NCI-H82 treated with DMSO at 0.1 percent for 48 hours (cell line): ENCODE data around the gene SYT7.

ENCODE experiments used
- DNase-seq: peaks from one replicate; lab custom pipeline; 2025; ENCODE audit not compliant: unreplicated experiment; lab: John Stamatoyannopoulos, UW

The SYT7 gene

GRCh38 chr11:61522881-61523280, 58.0 kb downstream of the SYT7 start:
- no peak for DNase-seq

- DNase-seq: no peak
Measured at GRCh38 chr11:61518032-61518795, 62.7 kb downstream of the SYT7 start.

DNA sequence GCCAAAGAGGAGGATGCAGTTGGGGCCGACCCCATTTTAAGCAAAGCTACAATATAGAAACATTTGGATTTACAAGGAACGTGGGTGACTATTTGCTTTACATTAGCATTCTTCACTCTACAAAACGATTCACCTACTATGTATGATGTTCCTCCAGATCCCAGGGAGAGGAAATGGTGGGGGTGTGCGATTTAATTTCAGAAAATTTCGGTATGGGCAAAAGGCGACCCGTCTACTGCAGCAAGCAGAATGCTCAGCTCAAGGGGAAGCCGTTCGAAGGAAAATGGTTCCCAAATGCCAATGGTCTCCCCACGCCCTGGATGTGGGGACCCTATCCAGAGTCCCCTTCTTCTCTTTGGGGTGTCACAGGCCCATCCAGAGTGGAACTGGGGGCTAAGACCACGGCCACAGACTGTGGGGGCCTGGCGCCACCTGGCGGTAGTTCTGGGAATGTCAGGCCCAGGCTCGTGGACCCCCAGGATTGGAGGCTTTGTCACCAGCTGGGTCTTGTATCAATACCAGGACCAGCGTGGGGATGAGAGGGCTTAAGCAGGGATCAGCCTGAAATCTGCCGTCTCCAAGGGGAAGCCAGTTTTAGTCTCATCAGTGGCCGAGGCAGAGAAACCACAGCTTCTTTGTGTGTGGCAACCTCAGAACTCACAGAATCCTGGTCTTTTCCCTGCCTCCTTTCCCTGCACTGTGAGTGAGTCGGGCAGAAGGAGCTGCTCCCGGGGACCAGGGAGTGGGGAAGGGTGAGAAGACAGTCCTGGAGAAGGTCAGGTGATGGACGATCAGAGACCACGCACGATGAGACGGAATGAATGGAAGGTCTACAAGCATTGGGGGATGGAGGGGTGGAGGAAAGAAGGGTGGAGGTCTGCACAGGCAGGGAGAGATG, 64.0 kb downstream of the SYT7 start:
- peak; percentile 58 for DNase-seq

DNA sequence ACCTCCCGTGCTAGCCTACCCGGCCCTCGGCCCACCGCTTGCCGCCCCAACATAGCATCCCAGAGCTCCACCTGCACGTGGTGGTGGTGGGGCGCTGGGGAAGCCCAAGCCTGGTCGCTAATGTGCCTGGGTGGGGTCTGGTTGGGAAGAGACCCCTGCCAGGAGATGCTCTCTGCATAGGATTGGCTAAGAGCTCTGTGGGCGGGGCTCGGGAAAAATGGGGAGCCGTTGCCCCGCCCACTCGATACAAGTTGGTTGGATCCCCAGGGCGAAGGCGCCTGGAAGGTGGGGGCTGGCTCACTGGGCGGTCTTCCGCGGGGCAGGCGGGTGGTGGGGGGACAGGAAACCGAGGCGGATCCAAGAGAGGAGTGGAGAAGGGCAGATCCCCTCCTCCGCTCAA, 64.7 kb downstream of the SYT7 start:
- DNase-seq: no peak

DNA sequence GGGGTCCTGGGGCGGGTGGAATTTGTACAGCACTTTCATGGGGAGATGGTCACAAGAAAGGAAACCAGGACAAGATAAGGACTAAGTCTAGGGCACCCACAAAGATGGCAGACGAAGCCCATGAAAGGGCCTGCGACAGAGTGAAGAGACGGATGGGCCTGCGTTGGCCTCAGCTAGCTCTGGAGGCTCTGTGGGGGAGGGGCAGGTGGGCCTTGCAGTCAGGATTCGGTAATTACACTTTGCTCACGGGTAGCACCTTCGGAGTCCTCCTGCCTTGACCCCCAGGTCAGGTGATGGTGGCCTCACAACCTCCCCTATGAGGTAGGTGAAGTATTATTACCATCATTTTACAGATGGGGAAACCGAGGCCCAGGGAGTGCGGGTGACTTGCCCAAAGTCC, 65.2 kb downstream of the SYT7 start:
- no peak for DNase-seq

DNA sequence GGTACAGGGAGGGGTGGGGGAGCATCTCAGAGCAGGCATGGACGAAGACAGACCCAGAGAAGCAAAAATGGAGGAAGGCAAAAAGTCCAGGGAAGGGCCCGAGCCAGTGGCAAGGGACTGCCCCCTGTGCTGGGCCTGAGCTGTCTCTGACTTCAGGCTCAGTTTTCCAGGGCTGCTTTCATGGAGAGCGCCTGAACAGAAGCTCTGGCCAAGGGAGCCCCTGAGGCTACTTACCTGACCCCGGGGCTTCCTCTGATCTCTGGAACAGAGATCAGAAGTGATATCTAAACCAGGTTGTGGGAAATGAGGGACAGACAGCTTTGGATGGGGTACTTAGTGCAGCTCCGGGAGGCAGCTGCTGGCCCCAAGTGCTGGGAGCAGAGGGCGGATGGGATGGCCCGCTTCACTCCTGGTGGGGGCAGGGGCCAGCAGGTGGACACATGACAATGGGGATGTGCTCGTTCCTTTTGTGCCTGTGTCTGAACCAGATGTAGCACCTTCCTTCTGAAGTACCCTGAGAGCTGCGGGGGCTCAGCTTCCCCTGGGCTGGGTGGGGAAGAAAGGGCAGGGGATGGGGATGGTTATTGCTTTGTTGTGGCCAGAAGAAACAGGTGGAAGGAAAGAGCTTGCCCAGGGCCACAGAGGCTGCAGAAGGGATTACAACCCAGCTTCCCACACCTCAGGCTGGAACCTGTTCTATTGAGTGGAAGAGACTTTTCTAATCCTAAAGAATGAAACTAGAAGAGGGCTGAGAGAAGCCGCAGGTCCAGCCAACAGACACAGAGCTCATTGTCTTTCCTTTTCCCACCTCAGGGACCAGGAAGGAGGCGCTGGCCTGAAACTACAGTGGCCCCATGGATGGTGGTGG, 66.6 kb downstream of the SYT7 start:
- DNase-seq: no peak

DNA sequence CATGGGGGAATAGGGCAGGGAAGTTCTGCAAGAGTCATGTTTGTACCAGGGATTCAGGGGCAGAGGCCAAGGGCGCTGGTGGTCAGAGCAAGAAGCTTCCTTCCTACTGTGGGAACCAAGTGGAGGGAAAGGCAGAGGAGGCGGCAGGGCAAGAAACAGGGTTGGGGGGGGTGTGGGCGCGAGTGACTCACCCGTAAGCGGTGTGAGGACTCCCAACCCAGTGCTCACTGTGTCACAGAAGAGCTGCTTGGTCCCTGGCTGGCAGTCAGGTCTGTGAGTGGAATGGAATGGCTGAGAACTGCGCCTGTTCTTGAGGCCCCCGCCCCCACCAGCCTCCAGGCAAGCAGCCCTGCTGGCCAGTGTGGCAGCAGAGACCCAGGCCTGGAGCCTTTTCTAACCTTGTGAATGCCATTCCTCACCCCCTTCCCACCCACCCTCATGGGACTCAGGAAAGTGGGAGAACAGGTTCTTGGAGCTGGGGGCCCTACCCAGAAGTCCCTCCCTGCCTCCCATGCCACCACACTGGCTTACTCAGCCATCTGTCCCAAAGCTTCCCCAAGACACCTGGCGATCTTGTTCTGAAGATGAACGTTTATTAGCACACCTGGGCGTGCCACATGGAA, 67.6 kb downstream of the SYT7 start:
- no peak for DNase-seq

DNA sequence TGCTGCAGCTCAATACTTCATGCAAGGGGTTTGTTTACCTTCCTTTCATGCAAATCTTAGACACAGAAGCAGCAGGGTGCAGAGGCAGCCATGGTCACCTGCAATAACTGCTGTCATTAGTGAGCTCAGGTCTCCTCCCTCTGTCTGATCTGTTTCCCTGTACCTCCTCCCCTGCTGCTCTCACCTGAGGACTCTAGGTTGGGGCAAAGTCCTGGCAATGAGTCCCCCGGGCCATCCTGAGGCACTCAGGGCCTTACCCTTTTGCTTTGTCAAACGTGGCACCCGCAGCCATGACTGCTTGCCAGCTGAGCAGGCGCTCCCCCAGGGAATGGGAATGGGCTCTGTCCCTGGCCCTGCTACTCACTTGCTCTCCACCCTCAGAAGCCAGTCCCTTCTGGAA, 68.4 kb downstream of the SYT7 start:
- no peak for DNase-seq

DNA sequence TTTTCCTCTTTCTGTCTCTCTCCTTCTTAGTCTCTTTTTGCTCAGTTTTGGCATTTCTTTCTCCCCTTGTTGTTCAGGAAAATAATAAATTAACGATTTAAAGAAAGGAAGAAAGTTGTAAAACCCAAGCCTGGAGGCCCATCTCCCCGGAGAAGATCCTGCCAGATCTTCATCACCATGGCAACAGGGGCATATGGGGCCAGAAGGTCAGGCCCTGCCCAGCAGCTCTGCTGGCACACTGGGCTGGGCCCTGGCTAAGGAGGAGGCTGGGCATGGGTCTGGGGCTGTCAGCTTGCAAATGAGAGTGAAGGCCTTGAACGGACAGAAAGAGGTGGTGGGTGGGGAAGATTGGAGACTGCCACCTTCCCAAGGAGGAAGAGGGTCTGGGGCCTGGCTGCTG, 69.5 kb downstream of the SYT7 start:
- no peak for DNase-seq

- no peak for DNase-seq
Measured at GRCh38 chr11:61510974-61511373, 69.9 kb downstream of the SYT7 start.

GRCh38 chr11:61510166-61510919, 70.5 kb downstream of the SYT7 start:
- no peak for DNase-seq

- peak; percentile 27 for DNase-seq
Measured at GRCh38 chr11:61509043-61510029, 71.5 kb downstream of the SYT7 start.

DNA sequence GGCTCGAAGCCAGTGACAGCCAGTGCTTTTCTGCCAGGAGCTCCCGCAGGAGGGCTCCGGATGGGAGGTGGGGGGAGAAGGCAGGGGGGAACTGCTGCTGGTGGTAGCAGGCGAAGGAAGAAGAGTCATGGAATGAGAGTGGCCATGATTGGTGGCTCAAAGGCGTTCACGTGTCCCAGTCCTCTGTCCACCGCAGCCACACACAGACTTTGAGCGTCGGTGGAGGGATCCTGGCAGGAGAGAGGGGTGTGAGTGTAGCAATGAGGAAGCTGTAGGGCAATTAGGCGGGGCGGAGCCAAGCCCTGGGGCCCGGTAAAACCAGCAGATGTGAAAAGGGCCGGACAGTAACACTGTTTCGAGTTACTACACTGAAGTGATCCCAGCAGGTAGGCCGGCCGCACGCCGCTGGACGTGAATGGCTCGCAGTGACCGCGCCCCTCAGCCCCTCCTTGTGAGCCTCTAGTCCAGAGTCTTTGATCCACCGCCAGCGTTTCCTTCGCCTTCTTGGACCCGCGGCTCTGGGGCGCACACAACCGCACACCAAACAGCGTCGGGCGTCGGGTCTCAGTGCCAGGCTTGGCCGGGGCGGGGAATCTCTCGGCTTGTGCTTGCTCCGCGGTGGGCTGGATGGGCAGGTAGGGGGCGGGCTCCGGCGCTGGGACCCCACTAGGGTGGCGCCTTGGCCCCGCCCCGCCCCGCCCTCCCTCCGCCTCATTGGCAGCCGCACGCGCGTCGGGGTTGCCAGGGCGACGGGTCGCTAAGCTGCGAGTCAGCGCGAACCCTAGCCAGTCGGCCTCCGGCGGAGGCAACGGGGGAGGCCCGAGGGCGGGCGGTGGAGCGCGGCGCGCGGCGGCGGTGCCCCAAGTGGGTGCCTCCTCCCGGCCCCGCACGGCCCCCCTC, 72.7 kb downstream of the SYT7 start, which contains the start of gene LRRC10B:
Gene LRRC10B (plus strand): TSS at position 788 of the 900 bp plus-strand sequence. CDS start 250 bp downstream, outside the sequence.
- DNase-seq: peak; percentile 36

- no peak for DNase-seq
Measured at GRCh38 chr11:61507012-61507768, 73.7 kb downstream of the SYT7 start.

- DNase-seq: no peak
Measured at GRCh38 chr11:61505640-61506155, 75.2 kb downstream of the SYT7 start.

GRCh38 chr11:61505106-61505505, 75.8 kb downstream of the SYT7 start:
- no peak for DNase-seq
